ENCODE results near the gene HES3. TPM values are rescaled to one million over a fixed set of nuclear protein-coding genes. Genes with fewer than 3 reads are reported as not detected.

HES3 gene
- total RNA-seq, 1 experiment from 2014 or later = not detected

DNA sequence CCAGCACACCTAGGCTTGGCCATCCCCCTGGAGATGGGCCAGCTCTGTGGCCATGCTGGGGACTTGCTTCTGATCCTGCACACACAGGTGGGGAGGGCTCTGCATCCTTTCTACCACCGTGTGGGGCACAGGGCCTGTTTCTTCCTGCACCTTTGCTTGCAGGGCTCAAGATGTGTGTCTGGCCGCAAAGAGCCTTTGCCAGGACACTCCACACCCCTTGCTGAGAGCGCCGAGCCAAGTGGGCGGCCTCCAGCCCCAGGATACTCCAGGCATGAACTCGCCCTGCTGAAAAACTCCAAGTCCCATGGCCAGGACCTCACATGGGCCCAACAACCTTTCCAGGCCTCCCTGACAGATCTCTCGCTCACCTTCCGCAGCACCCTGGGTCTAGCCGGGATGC, 28.5 kb downstream of the HES3 start:
- no TSS peak for BruUV-seq (replicated peaks)
- H3K27ac ChIP-seq (ENCODE audit: low read depth, low read length, poor library complexity, severe bottlenecking) = no peak overlapping the region
- no peaks in the 10 kb centered on the region for H3K9me3 ChIP-seq (ENCODE audit: low read depth, low read length, poor library complexity, severe bottlenecking)
- H3K36me3 ChIP-seq (ENCODE audit: insufficient read depth, low read length, poor library complexity, severe bottlenecking) = no peaks in the 10 kb centered on the region
- H3K27me3 ChIP-seq (replicated peaks; ENCODE audit: insufficient read depth, low read depth, low read length, poor library complexity) = no peaks in the 10 kb centered on the region
- intact Hi-C loops (cut with micrococcal nuclease; ENCODE audit: unreplicated experiment) = no loop called here
- POLR2A ChIA-PET (ENCODE audit: low non-redundant PET) = no interaction called here
- no peak overlapping the region for H3K4me3 ChIP-seq (ENCODE audit: low read depth, low read length, poor library complexity, severe bottlenecking)
- no peak for DNase-seq (ENCODE audit: low spot score)
- no peak for TF ChIP-seq EZH2 (IDR thresholded peaks at IDR 0.05; ENCODE audit: borderline replicate concordance, low read depth, low read length, poor library complexity, severe bottlenecking)
- TF ChIP-seq, protein P1, sequence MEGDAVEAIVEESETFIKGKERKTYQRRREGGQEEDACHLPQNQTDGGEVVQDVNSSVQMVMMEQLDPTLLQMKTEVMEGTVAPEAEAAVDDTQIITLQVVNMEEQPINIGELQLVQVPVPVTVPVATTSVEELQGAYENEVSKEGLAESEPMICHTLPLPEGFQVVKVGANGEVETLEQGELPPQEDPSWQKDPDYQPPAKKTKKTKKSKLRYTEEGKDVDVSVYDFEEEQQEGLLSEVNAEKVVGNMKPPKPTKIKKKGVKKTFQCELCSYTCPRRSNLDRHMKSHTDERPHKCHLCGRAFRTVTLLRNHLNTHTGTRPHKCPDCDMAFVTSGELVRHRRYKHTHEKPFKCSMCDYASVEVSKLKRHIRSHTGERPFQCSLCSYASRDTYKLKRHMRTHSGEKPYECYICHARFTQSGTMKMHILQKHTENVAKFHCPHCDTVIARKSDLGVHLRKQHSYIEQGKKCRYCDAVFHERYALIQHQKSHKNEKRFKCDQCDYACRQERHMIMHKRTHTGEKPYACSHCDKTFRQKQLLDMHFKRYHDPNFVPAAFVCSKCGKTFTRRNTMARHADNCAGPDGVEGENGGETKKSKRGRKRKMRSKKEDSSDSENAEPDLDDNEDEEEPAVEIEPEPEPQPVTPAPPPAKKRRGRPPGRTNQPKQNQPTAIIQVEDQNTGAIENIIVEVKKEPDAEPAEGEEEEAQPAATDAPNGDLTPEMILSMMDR (conservative IDR thresholded peaks at IDR 0.05; ENCODE audit: low read depth, low read length) = no peak
- CTCF ChIA-PET = no interaction called here
- peaks cover 59% of the 10 kb centered on the region for H3K4me1 ChIP-seq (ENCODE audit: insufficient read depth, low read length, poor library complexity, severe bottlenecking)

DNA sequence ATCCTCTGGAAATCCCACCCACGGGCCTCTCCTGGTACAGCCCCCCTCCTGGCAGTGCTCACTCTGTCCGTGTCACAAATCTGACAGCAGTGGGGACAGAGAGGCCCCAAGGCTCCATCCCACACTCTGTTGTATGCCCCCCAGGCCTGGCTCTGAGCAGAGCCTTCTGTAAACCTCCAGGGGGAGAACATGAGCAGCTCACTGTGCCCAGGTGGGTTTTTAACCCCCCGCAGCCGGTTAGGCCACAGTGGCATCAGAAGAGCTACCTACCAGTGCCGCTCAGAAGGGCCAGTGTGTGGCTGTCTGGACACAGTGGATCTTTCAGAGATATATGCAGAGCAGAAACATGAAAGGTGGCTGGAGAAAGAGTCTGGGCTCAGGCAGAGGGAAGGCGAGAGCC, 28.9 kb downstream of the HES3 start:
- no peaks in the 10 kb centered on the region for H3K9me3 ChIP-seq (ENCODE audit: low read depth, low read length, poor library complexity, severe bottlenecking)
- H3K4me3 ChIP-seq (ENCODE audit: low read depth, low read length, poor library complexity, severe bottlenecking) = no peak overlapping the region
- H3K27me3 ChIP-seq (replicated peaks; ENCODE audit: insufficient read depth, low read depth, low read length, poor library complexity) = no peaks in the 10 kb centered on the region
- TF ChIP-seq, protein P1 (conservative IDR thresholded peaks at IDR 0.05; ENCODE audit: low read depth, low read length) = peak; percentile 37
- no peak for TF ChIP-seq EZH2 (IDR thresholded peaks at IDR 0.05; ENCODE audit: borderline replicate concordance, low read depth, low read length, poor library complexity, severe bottlenecking)
- peak overlapping the region; percentile 55 for H3K27ac ChIP-seq (ENCODE audit: low read depth, low read length, poor library complexity, severe bottlenecking)
- POLR2A ChIA-PET (ENCODE audit: low non-redundant PET) = no interaction called here
- peaks cover 59% of the 10 kb centered on the region for H3K4me1 ChIP-seq (ENCODE audit: insufficient read depth, low read length, poor library complexity, severe bottlenecking)
- CTCF ChIA-PET = no interaction called here
- DNase-seq (ENCODE audit: low spot score) = no peak
- no TSS peak for BruUV-seq (replicated peaks)
- no peaks in the 10 kb centered on the region for H3K36me3 ChIP-seq (ENCODE audit: insufficient read depth, low read length, poor library complexity, severe bottlenecking)
- intact Hi-C loops (cut with micrococcal nuclease; ENCODE audit: unreplicated experiment) = no loop called here

DNA sequence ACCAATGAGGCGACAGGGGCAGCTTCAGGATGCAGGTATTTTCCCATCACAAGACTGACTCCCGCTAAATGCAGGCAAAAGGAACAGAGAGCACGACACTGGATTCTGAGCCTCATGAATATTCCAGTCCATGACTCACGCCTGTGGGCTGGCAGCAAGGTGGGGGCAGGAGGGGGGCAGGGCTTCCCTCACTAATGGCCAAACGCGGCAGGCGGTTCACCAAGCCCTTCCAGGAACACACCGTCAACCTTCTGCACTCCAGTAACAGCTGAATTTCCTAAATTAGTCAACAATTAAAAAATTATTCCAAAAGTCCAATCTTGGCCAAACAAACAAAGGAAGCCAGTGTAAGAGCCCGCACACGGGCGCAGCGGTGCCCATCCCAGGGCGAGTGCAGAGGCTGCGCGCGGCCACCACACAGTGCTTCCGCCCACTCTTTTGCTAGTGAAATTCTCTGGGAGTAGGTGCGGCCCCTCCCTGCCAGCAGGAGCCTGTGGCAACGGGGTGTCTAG, 29.5 kb downstream of the HES3 start:
- ChIA-PET POLR2A (ENCODE audit: low non-redundant PET) (no interaction called here), CTCF (no interaction called here)
- H3K27me3 ChIP-seq (replicated peaks; ENCODE audit: insufficient read depth, low read depth, low read length, poor library complexity) = no peaks in the 10 kb centered on the region
- H3K4me1 ChIP-seq (ENCODE audit: insufficient read depth, low read length, poor library complexity, severe bottlenecking) = peaks cover 59% of the 10 kb centered on the region
- no peak for TF ChIP-seq EZH2 (IDR thresholded peaks at IDR 0.05; ENCODE audit: borderline replicate concordance, low read depth, low read length, poor library complexity, severe bottlenecking)
- TF ChIP-seq, protein P1 (conservative IDR thresholded peaks at IDR 0.05; ENCODE audit: low read depth, low read length) = no peak
- H3K9me3 ChIP-seq (ENCODE audit: low read depth, low read length, poor library complexity, severe bottlenecking) = no peaks in the 10 kb centered on the region
- peak overlapping the region; percentile 21 for H3K27ac ChIP-seq (ENCODE audit: low read depth, low read length, poor library complexity, severe bottlenecking)
- no peaks in the 10 kb centered on the region for H3K36me3 ChIP-seq (ENCODE audit: insufficient read depth, low read length, poor library complexity, severe bottlenecking)
- intact Hi-C loops (cut with micrococcal nuclease; ENCODE audit: unreplicated experiment) = no loop called here
- BruUV-seq (replicated peaks) = no TSS peak
- H3K4me3 ChIP-seq (ENCODE audit: low read depth, low read length, poor library complexity, severe bottlenecking) = no peak overlapping the region
- peak; percentile 85 for DNase-seq (ENCODE audit: low spot score)
